NOMO-1 treated with DMSO at 0.1 percent for 48 hours (cell line): Measurements from ENCODE around the gene TAP2.
"Not testable (repeated sequence)": the region's sequence is repeated elsewhere in the genome, so short reads cannot be mapped to it uniquely, and the experiment has no call there.

Source experiments
- DNase-seq: peaks from one replicate; lab custom pipeline; 2025; ENCODE audit not compliant: unreplicated experiment; lab: John Stamatoyannopoulos, UW

TAP2 gene

DNA sequence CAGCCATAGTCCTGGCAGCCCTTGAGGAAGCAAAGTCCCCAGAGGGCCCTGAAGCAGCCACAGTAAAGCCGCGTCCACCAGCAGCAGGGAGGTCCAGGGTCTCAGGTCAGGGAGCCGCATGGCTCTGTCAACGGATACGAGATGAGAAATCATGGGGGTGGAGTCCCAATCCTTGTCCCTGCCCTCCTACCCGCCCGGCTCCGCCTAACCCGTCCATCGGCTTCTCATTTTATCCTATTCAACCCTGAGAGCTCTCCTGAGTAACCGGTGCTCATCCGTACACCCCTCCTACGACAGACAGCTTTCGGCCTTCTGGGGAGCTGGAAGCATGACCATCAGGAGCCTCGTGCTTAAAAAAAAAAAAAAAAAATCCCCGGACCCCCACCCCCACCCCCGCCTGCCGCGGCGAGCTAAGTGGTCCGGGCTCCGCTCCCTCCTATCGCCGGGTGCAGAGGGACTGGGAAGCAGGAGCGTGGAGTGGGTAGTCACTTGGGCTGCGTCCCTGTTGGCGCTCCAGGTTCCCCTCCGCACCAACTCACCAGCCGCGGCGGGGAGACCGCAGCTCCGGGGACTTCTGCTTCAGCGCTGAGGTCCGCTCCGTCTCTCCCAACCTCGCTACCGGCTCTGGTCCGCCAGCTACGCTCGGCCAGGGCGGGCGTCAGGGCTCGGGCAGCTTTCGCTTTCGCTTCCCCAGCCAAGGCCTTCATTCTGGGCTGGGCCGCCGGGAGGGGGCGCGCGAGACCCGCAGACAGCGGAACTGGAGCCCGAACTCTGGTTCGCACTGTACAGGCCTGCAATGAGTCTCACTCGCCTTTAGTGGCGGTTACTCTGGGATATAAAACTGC, at the start of gene TAP2:
Gene TAP2, minus strand, starts transcription at position 626 of the 845 bp plus-strand sequence. Its CDS starts 506 bp downstream, at position 120.
- DNase-seq, result peak; percentile 93

DNA sequence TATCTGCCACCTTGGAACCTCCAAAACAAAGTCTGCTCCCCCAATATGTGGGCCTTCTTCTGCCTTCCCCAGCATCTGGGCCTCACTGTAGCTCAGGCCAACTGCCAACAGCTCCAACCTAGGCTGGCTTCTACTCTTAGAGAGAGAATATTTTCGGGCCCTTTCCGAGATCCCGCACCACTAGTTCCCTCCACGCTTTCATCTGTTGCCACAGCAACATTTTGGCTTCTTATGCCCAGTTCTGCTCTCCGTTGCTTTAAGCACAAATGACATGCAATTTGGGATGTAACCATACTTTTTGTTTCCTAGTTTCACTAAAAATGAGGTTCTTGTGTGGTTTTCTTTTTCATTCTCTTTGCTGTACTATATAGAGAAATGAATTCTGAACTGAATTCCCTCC, 49.1 kb upstream of the TAP2 start:
- no peak for DNase-seq

DNA sequence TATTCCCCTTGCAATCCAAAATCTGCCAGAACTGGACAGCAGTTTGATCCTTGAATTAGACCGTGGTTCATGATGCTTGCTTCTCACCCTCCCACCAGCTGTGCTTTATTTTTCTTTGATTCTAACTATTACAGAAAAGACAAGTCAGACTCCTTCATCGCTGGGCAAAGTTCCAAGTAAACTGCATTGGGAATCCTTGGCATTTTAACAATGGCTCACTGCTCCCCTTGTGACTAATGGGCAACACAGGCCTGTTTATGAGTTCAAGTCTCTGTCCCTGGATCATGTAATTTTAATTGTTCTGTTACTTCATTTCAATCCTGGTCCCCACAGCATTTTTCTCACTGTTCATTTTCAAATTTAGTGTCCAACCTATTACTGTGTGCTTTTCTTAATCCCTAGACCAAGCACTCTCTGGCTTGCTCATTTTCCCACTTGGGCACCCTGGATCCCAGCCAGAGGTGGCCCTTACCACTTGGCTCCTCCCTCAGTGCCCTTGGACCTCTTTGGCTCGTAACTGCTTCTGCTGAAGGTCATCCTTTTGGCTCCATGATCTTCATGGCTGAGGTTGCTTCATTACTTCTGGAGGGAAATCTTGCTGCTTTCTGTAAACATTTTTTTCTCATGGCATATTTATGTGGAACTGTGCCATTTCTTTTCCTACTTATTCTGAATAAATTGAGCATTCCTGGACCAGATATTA, 48.3 kb upstream of the TAP2 start:
- DNase-seq, result no peak

DNA sequence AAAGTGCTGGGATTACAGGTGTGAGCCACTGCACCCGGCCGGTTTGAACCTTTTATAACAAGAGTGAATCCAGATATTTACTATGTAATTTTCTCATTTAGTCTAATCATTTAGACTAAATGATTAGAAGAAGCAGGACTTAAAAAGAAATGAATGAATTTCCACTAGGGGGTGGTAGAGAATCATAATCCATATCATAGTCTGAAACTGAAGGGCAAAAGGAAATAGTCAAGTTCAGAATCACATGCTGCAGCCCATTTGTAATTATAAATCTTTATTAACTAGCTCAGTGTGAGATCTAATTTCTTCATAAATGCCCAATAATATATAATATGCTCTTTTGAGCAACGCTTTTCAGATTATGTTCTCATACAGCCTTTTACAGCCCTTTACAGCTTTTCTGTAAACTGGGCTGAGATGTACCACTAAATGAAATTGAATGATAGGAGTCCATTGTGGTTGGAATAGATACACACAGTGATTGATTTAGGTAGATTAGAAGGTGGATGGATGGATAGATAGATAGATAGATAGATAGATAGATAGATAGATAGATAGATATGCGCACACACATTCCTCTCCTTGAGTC, 47.3 kb upstream of the TAP2 start:
- DNase-seq, result peak; percentile 75

- peak; percentile 11 for DNase-seq
Measured at GRCh38 chr6:32883789-32884188, 45.2 kb upstream of the TAP2 start.

DNA sequence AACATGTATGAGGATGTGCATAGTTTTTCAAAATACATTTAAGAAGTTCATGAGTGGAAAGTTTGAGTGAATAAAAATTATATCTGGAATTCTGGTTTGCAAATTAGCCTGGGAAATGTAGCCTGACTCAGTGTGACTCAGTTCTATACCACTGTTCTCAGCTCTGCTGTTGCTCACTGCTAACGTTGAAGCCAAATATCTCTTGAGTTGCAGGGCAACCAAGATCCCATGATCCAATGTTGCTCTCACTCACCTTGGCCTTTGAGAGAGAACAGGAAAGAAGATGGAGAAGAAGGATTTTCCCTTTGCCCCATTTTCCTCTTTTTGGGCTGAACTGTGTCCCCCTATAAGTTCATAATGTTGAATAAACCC, 44.3 kb upstream of the TAP2 start:
- DNase-seq, result no peak

- DNase-seq, result not testable (repeated sequence)
Measured at GRCh38 chr6:32880962-32881361, 42.4 kb upstream of the TAP2 start.

GRCh38 chr6:32879691-32880090, 41.2 kb upstream of the TAP2 start:
- DNase-seq, result no peak

DNA sequence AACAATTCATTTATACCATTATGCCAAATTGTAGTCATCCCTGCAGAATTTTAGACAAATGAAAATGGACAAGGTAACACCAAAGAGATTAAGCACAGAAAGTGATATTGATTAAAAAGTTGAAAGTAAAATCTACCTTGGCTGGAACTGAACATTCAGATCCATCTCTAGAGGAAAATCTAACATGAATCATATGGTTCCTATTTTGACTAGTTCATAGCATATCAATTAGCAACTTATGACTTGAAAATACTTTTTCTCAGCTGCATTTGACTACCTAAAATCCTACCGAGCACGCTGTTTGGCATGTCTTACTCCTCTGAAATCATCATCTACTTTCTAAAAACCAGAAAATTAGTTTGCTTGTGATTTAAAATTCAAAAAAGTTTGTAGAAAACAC, 38.1 kb upstream of the TAP2 start:
- no peak for DNase-seq

- DNase-seq, result not testable (repeated sequence)
Measured at GRCh38 chr6:32873947-32874346, 35.4 kb upstream of the TAP2 start.

DNA sequence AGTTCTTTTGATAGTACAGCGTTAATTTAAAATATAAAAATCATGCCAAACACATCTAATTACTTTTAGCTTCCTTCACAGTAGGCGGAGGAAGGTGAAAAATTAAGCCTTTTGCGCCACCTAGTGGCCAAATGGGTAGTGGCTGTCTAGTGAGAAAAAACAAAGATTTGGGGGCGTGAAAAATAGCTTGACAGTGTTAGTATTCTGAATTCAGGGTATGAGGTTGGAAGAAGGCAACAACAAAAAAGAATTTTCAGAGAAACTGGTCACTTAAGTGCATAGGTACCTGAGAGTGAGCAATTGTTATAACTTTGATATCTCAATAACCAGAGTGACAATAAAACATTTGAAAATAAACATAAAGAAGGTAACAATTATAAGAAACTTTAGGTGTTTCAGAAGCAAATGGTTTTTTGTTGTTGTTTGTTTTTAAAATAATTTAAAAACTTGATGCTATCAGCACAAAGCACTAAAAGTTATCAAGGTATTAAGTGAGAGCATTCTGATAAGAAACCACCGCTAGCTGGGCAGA, 29.8 kb upstream of the TAP2 start:
- peak; percentile 60 for DNase-seq

GRCh38 chr6:32867554-32868256, 29.2 kb upstream of the TAP2 start:
- DNase-seq, result no peak

DNA sequence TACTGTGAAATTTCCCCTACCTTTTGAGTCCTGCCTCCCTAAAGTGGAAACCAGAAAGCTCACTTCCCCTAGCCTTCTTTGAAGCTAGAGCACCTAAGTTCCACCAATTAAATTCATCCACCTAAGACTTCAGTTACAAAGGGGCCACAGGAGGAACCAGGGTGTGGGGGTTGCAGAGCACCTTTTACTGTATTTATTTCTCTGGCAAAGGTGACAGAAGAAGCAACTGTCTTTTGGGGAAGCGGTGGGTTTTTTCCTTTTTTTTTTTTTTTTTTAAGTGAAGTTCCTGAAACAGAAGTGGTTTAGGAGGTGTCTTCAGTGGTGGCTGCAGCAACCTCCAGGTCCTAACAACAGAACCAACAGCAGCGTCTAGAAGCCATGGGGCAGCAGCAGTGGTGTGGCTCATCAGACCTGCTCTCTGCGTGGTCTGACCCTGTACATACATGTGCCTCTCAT, 28.5 kb upstream of the TAP2 start:
- DNase-seq, result peak; percentile 63

GRCh38 chr6:32865724-32866443, 27.3 kb upstream of the TAP2 start:
- no peak for DNase-seq

DNA sequence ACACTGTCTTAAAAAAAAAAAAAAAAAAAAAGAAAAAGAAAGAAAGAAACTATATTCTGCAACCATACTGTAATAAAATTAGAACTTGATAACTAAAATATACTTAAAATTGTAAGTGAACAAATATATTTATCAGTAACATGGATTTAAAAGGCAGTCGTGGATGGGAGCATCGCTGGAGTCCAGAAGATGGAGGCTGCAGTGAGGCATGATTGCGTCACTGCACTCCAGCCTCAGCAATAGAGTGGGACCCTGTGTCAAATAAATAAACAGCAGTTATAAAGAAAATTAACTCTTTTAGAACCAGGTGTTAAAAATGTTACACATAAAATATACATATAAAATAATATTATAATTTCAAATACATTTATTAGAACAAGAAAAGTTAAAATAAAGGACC, 24.2 kb upstream of the TAP2 start:
- no peak for DNase-seq

- DNase-seq, result no peak
Measured at GRCh38 chr6:32860674-32861073, 22.1 kb upstream of the TAP2 start.

GRCh38 chr6:32858194-32858593, 19.7 kb upstream of the TAP2 start:
- DNase-seq, result no peak

- no peak for DNase-seq
Measured at GRCh38 chr6:32857156-32857891, 18.8 kb upstream of the TAP2 start.

GRCh38 chr6:32855467-32856174, 17.1 kb upstream of the TAP2 start:
- no peak for DNase-seq
